ENCODE measurements around the gene CCDC40.

CCDC40 gene

GRCh38 chr17:80114758-80115157 lies 78.3 kb downstream of the CCDC40 start:
- no peak overlapping the region for H3K27ac ChIP-seq
- H3K79me2 ChIP-seq, result no peaks in the 10 kb centered on the region
- TF ChIP-seq CTCF (IDR thresholded peaks at IDR 0.05), result no peak
- no peaks in the 10 kb centered on the region for H3K9me3 ChIP-seq (ENCODE audit: control insufficient read depth, low read length)
- H3K4me2 ChIP-seq (ENCODE audit: low read length), result no peak overlapping the region
- no peaks in the 10 kb centered on the region for H3K4me1 ChIP-seq
- no peaks in the 10 kb centered on the region for H3K27me3 ChIP-seq (ENCODE audit: control insufficient read depth, insufficient read depth, low read length)
- no peak overlapping the region for H3K4me3 ChIP-seq (ENCODE audit: low read depth, low read length)
- no peak overlapping the region for H3K9ac ChIP-seq
- H2AFZ ChIP-seq, result no peak overlapping the region
- no peaks in the 10 kb centered on the region for H3K36me3 ChIP-seq (ENCODE audit: control insufficient read depth, insufficient read depth, low read length)

DNA sequence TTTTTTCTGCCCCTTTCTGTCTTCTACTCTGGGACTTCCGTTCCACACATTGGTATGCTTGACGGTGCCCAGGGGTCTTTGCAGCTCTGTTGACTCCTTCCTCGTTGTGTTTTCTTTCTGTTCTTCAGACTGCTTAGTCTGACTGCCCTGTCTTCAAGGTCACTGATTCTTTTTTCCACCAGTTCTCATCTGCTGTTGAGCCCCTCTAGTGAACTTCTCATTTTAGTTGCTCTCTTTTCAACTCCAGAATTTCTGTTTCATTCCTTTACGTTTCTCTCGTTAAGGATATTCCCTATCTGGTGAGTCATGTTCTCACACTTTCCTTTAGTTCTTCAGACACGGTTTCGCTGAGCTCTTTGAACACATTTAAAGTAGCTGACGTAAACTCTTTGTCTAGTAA lies 78.7 kb downstream of the CCDC40 start:
- Histone ChIP-seq H3K9ac (no peak overlapping the region), H3K79me2 (no peaks in the 10 kb centered on the region), H3K4me1 (no peaks in the 10 kb centered on the region), H3K4me2 (ENCODE audit: low read length) (no peak overlapping the region), H3K9me3 (ENCODE audit: control insufficient read depth, low read length) (no peaks in the 10 kb centered on the region), H3K4me3 (ENCODE audit: low read depth, low read length) (no peak overlapping the region), H3K27me3 (ENCODE audit: control insufficient read depth, insufficient read depth, low read length) (no peaks in the 10 kb centered on the region), H3K27ac (no peak overlapping the region), H2AFZ (no peak overlapping the region), H3K36me3 (ENCODE audit: control insufficient read depth, insufficient read depth, low read length) (no peaks in the 10 kb centered on the region)
- no peak for TF ChIP-seq CTCF (IDR thresholded peaks at IDR 0.05)

- Histone ChIP-seq H2AFZ (no peak overlapping the region), H3K4me1 (no peaks in the 10 kb centered on the region), H3K4me3 (ENCODE audit: low read depth, low read length) (no peak overlapping the region), H3K4me2 (ENCODE audit: low read length) (no peak overlapping the region), H3K9ac (no peak overlapping the region), H3K27ac (no peak overlapping the region), H3K36me3 (ENCODE audit: control insufficient read depth, insufficient read depth, low read length) (no peaks in the 10 kb centered on the region), H3K27me3 (ENCODE audit: control insufficient read depth, insufficient read depth, low read length) (no peaks in the 10 kb centered on the region), H3K9me3 (ENCODE audit: control insufficient read depth, low read length) (no peaks in the 10 kb centered on the region), H3K79me2 (no peaks in the 10 kb centered on the region)
- no peak for TF ChIP-seq CTCF (IDR thresholded peaks at IDR 0.05)
These were observed 80.0 kb downstream of the CCDC40 start for GRCh38 chr17:80116276-80116920.

- Histone ChIP-seq H3K79me2 (no peaks in the 10 kb centered on the region), H3K36me3 (ENCODE audit: control insufficient read depth, insufficient read depth, low read length) (no peaks in the 10 kb centered on the region)
- TF ChIP-seq CTCF (IDR thresholded peaks at IDR 0.05), result no peak
These were observed 80.5 kb downstream of the CCDC40 start for GRCh38 chr17:80116921-80117380.

More at GRCh38 chr17:80116921-80117380, 80.5 kb downstream of the CCDC40 start:
- H3K9me3 ChIP-seq (ENCODE audit: control insufficient read depth, low read length), result no peaks in the 10 kb centered on the region
- H3K4me1 ChIP-seq, result no peaks in the 10 kb centered on the region
- H3K27ac ChIP-seq, result no peak overlapping the region
- H3K4me2 ChIP-seq (ENCODE audit: low read length), result no peak overlapping the region
- H3K4me3 ChIP-seq (ENCODE audit: low read depth, low read length), result no peak overlapping the region
- H3K27me3 ChIP-seq (ENCODE audit: control insufficient read depth, insufficient read depth, low read length), result no peaks in the 10 kb centered on the region
- H2AFZ ChIP-seq, result no peak overlapping the region
- no peak overlapping the region for H3K9ac ChIP-seq
